NCI-H2171 treated with DMSO at 0.1 percent for 48 hours (cell line): ENCODE data around the gene CA12.
"Not testable (repeated sequence)": the region's sequence is repeated elsewhere in the genome, so short reads cannot be mapped to it uniquely, and the experiment has no call there.

ENCODE experiments used
- DNase-seq: peaks from one replicate; lab custom pipeline; 2025; lab: John Stamatoyannopoulos, UW

CA12 gene

GRCh38 chr15:63381301-63382204 is at the start of gene CA12:
Gene CA12, minus strand, starts transcription at chr15:63381846. Its CDS starts 126 bp downstream, at chr15:63381720.
- DNase-seq, result peak; percentile 66

GRCh38 chr15:63430766-63431451 is 49.3 kb upstream of the CA12 start:
- DNase-seq, result no peak

- no peak for DNase-seq
These were observed 44.9 kb upstream of the CA12 start for GRCh38 chr15:63426552-63426951.

- no peak for DNase-seq
These were observed 43.9 kb upstream of the CA12 start for GRCh38 chr15:63425426-63425985.

- no peak for DNase-seq
These were observed 41.4 kb upstream of the CA12 start for GRCh38 chr15:63422891-63423590.

- DNase-seq, result no peak
These were observed 39.8 kb upstream of the CA12 start for GRCh38 chr15:63421433-63421832.

- peak; percentile 21 for DNase-seq
These were observed 38.7 kb upstream of the CA12 start for GRCh38 chr15:63420333-63420747.

- DNase-seq, result no peak
These were observed 37.2 kb upstream of the CA12 start for GRCh38 chr15:63418811-63419210.

GRCh38 chr15:63417721-63418120 is 36.1 kb upstream of the CA12 start:
- DNase-seq, result no peak

- not testable (repeated sequence) for DNase-seq
These were observed 35.6 kb upstream of the CA12 start for GRCh38 chr15:63417274-63417673.

- no peak for DNase-seq
These were observed 33.0 kb upstream of the CA12 start for GRCh38 chr15:63414474-63415120.

- DNase-seq, result no peak
These were observed 30.9 kb upstream of the CA12 start for GRCh38 chr15:63412551-63412950.

GRCh38 chr15:63411866-63412265 is 30.2 kb upstream of the CA12 start:
- DNase-seq, result no peak

- peak; percentile 33 for DNase-seq
These were observed 27.5 kb upstream of the CA12 start for GRCh38 chr15:63409179-63409578.

- peak; percentile 71 for DNase-seq
These were observed 26.9 kb upstream of the CA12 start for GRCh38 chr15:63408524-63408923.

GRCh38 chr15:63407612-63408011 is 26.0 kb upstream of the CA12 start:
- peak; percentile 99 for DNase-seq

- DNase-seq, result peak; percentile 92
These were observed 24.2 kb upstream of the CA12 start for GRCh38 chr15:63405683-63406390.

GRCh38 chr15:63405159-63405558 is 23.5 kb upstream of the CA12 start:
- DNase-seq, result peak; percentile 73

- peak; percentile 19 for DNase-seq
These were observed 21.8 kb upstream of the CA12 start for GRCh38 chr15:63403254-63403945.

GRCh38 chr15:63402498-63403253 is 21.0 kb upstream of the CA12 start:
- peak; percentile 63 for DNase-seq
